H9 (cell line): ENCODE measurements around the gene MFSD11. TPM values are rescaled to one million over a fixed set of nuclear protein-coding genes. Genes with fewer than 3 reads are reported as not detected.
"Not testable (repeated sequence)": the region's sequence is repeated elsewhere in the genome, so short reads cannot be mapped to it uniquely, and the experiment has no call there.

ENCODE experiments used
- DNase-seq: peaks from one replicate; pipeline ENCODE4 v3.0.0-alpha.2; 2017
- H2AFZ ChIP-seq: one replicate; pipeline ENCODE4 v1.6.1; 2013; ENCODE audit warnings: mild to moderate bottlenecking, low read length, control low read depth, moderate library complexity
- H2AK5ac ChIP-seq: 2 replicates; pipeline ENCODE4 v1.6.1; 2013; ENCODE audit warnings: low read length, control low read depth, mixed read lengths; ENCODE audit not compliant: insufficient read length
- H2BK120ac ChIP-seq: one replicate; pipeline ENCODE4 v1.6.1; 2013; ENCODE audit warnings: low read depth, mild to moderate bottlenecking, low read length, control low read depth, inconsistent platforms; ENCODE audit not compliant: poor library complexity, severe bottlenecking
- H2BK12ac ChIP-seq: 2 replicates; pipeline ENCODE4 v1.6.1; 2013; ENCODE audit warnings: low read length, control low read depth, mixed read lengths, low read depth; ENCODE audit not compliant: insufficient read length
- H2BK15ac ChIP-seq: 2 replicates; pipeline ENCODE4 v1.6.1; 2013; ENCODE audit warnings: low read depth, low read length, control low read depth
- H2BK20ac ChIP-seq: one replicate; pipeline ENCODE4 v1.6.1; 2013; ENCODE audit warnings: low read depth, mild to moderate bottlenecking, low read length, control low read depth, inconsistent platforms; ENCODE audit not compliant: poor library complexity, severe bottlenecking
- H2BK5ac ChIP-seq: 2 replicates; pipeline ENCODE4 v1.6.1; 2013; ENCODE audit warnings: low read length, control low read depth, mixed read lengths; ENCODE audit not compliant: insufficient read length
- H3K14ac ChIP-seq: 2 replicates; pipeline ENCODE4 v1.6.1; 2013; ENCODE audit warnings: low read length, control low read depth; ENCODE audit not compliant: insufficient read depth
- H3K18ac ChIP-seq: 2 replicates; pipeline ENCODE4 v1.6.1; 2013; ENCODE audit warnings: low read depth, mild to moderate bottlenecking, mixed read lengths, low read length, control low read depth; ENCODE audit not compliant: insufficient read length
- H3K23ac ChIP-seq: 2 replicates; pipeline ENCODE4 v1.6.1; 2013; ENCODE audit warnings: low read length, control low read depth, mixed read lengths, low read depth; ENCODE audit not compliant: insufficient read length
- H3K23me2 ChIP-seq: 2 replicates; pipeline ENCODE4 v1.6.1; 2013; ENCODE audit warnings: low read depth, mild to moderate bottlenecking, mixed read lengths, low read length, control low read depth; ENCODE audit not compliant: insufficient read length, poor library complexity, severe bottlenecking
- H3K27ac ChIP-seq: 2 replicates; pipeline ENCODE4 v1.5.1; 2013; ENCODE audit warnings: low read length, control low read depth, mixed read lengths, low read depth; ENCODE audit not compliant: insufficient read length
- H3K27me3 ChIP-seq: 2 replicates; pipeline ENCODE4 v1.6.1; 2013; ENCODE audit warnings: low read length, control low read depth, inconsistent platforms; ENCODE audit not compliant: insufficient read depth
- H3K4ac ChIP-seq: 2 replicates; pipeline ENCODE4 v1.6.1; 2013; ENCODE audit warnings: low read depth, mild to moderate bottlenecking, control low read depth, inconsistent platforms, low read length, moderate library complexity
- H3K4me1 ChIP-seq: 2 replicates; pipeline ENCODE4 v1.6.1; 2013; ENCODE audit warnings: low read length, control low read depth, inconsistent platforms; ENCODE audit not compliant: insufficient read depth
- H3K4me2 ChIP-seq: 2 replicates; pipeline ENCODE4 v1.6.1; 2013; ENCODE audit warnings: low read length, control low read depth, mixed read lengths; ENCODE audit not compliant: insufficient read length, insufficient read depth
- H3K56ac ChIP-seq: 2 replicates; pipeline ENCODE4 v1.6.1; 2013; ENCODE audit warnings: low read depth, mild to moderate bottlenecking, mixed read lengths, low read length, control low read depth; ENCODE audit not compliant: insufficient read length
- H3K79me1 ChIP-seq: 2 replicates; pipeline ENCODE4 v1.6.1; 2013; ENCODE audit warnings: low read depth, mild to moderate bottlenecking, moderate library complexity, low read length, control low read depth, inconsistent platforms; ENCODE audit not compliant: insufficient read depth, poor library complexity, severe bottlenecking
- H3K79me2 ChIP-seq: 2 replicates; pipeline ENCODE4 v1.6.1; 2013; ENCODE audit warnings: low read length, control low read depth, inconsistent platforms; ENCODE audit not compliant: insufficient read depth
- H3K9ac ChIP-seq: 2 replicates; pipeline ENCODE4 v1.6.1; 2013; ENCODE audit warnings: low read length, control low read depth, mixed read lengths; ENCODE audit not compliant: insufficient read length; ENCODE audit errors: extremely low read depth
- H3K9me3 ChIP-seq: one replicate; pipeline ENCODE4 v1.6.1; 2013; ENCODE audit warnings: low read depth, low read length, inconsistent platforms; ENCODE audit not compliant: control insufficient read depth
- H3T11ph ChIP-seq: one replicate; pipeline ENCODE4 v1.6.1; 2013; ENCODE audit warnings: mild to moderate bottlenecking, low read length, control low read depth, inconsistent platforms
- H4K20me1 ChIP-seq: one replicate; pipeline ENCODE4 v1.6.1; 2013; ENCODE audit not compliant: control insufficient read depth, insufficient read length, insufficient read depth
- H4K5ac ChIP-seq: 2 replicates; pipeline ENCODE4 v1.6.1; 2013; ENCODE audit warnings: low read depth, mild to moderate bottlenecking, mixed read lengths, low read length, control low read depth; ENCODE audit not compliant: insufficient read length
- H4K8ac ChIP-seq: replicated peaks from 2 replicates; pipeline ENCODE4 v1.6.1; 2013; ENCODE audit warnings: low read length, control low read depth, mixed read lengths, low read depth; ENCODE audit not compliant: insufficient read length
- H4K91ac ChIP-seq: 2 replicates; pipeline ENCODE4 v1.6.1; 2013; ENCODE audit warnings: low read depth, mild to moderate bottlenecking, moderate library complexity, mixed read lengths, low read length, control low read depth; ENCODE audit not compliant: insufficient read length
- H3K27ac Mint-ChIP-seq, 3 experiments: 2 replicates in 2 of 3; 3 replicates in 1 of 3; pipeline ENCODE4 v1.8.0; 2020 to 2021; ENCODE audit warnings: mixed read lengths in 3 of 3, mild to moderate bottlenecking in 1 of 3, moderate library complexity in 1 of 3
- H3K27me3 Mint-ChIP-seq: 2 replicates; pipeline ENCODE4 v1.8.0; 2021; ENCODE audit warnings: low read depth, mild to moderate bottlenecking, moderate library complexity, mixed read lengths
- H3K36me3 Mint-ChIP-seq, 3 experiments: 2 replicates in 2 of 3; 3 replicates in 1 of 3; pipeline ENCODE4 v1.8.0; 2020 to 2021; ENCODE audit warnings: low read depth in 3 of 3, mixed read lengths in 3 of 3; ENCODE audit not compliant: insufficient read depth in 1 of 3
- H3K4me1 Mint-ChIP-seq, 2 experiments: 2 replicates each; pipeline ENCODE4 v1.8.0; 2020; ENCODE audit warnings: mixed read lengths in 2 of 2
- H3K4me3 Mint-ChIP-seq, 2 experiments: 2 replicates in 1 of 2; 3 replicates in 1 of 2; pipeline ENCODE4 v1.8.0; 2020 to 2021; ENCODE audit warnings: mild to moderate bottlenecking in 2 of 2, mixed read lengths in 2 of 2, moderate library complexity in 1 of 2
- H3K9me3 Mint-ChIP-seq, 2 experiments: 2 replicates in 1 of 2; 3 replicates in 1 of 2; pipeline ENCODE4 v1.8.0; 2020; ENCODE audit warnings: mild to moderate bottlenecking in 2 of 2, mixed read lengths in 2 of 2, moderate library complexity in 1 of 2
- WGBS: extraction: QIAGEN DNeasy Blood & Tissue Kit; methylation state at CpG from one replicate; pipeline ENCODE4 v1.1.7; 2013; ENCODE audit warnings: missing lambda C conversion rate, low lambda C conversion rate, mixed read lengths; ENCODE audit not compliant: insufficient read length; ENCODE audit errors: extremely low coverage; 5-methylcytosine and 5-hydroxymethylcytosine counted together
- total RNA-seq: library from RNA; stranded (reverse); gene quantifications from 2 replicates; pipeline ENCODE4 v1.2.1, GENCODE V29; 2021
- TF ChIP-seq, protein P1 (sequence below): fragments of 200-600 bp; sonication (generic); conservative IDR thresholded peaks from 3 replicates; pipeline ENCODE4 v1.8.0; 2021; ENCODE audit warnings: antibody characterized with exemption, mild to moderate bottlenecking

Gene MFSD11
- total RNA-seq, 1 experiment from 2014 or later: 19.9 TPM

DNA sequence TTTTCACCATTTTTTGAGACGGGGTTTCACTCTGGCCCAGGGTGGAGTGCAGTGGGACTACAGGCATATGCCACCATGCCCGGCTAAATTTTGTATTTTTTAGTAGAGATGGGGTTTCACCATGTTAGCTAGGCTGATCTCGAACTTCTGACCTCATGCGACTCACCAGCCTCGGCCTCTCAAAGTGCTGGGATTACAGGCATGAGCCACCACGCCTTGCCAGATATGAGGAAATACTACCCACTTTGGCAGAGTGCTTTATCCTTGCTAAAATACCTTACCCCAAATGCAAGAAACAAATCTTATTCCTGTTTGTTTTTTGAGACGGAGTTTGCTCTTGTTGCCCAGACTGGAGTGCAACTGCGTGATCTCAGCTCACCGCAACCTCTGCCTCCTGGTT lies 67.4 kb downstream of the MFSD11 start:
- Histone ChIP-seq H3K9me3 (no peaks in the 10 kb centered on the region), H2BK15ac (no peak overlapping the region), H3T11ph (no peak overlapping the region), H3K23me2 (no peaks in the 10 kb centered on the region), H3K27ac (no peak overlapping the region), H3K14ac (no peak overlapping the region), H3K18ac (no peak overlapping the region), H2AFZ (no peak overlapping the region), H2AK5ac (no peak overlapping the region), H2BK12ac (no peak overlapping the region), H3K56ac (no peak overlapping the region), H4K8ac (no peak overlapping the region), H3K27me3 (no peaks in the 10 kb centered on the region), H3K23ac (no peak overlapping the region), H2BK5ac (no peak overlapping the region), H3K79me2 (no peaks in the 10 kb centered on the region), H4K20me1 (no peaks in the 10 kb centered on the region), H3K4me2 (no peak overlapping the region), H3K4ac (no peak overlapping the region), H3K9ac (no peak overlapping the region), H4K5ac (no peak overlapping the region), H3K4me1 (peaks cover 3% of the 10 kb centered on the region; the same call in 1 of the 2 replicates), H2BK120ac (no peak overlapping the region), H3K79me1 (no peaks in the 10 kb centered on the region), H2BK20ac (no peak overlapping the region), H4K91ac (no peak overlapping the region)
- TF ChIP-seq, protein P1, sequence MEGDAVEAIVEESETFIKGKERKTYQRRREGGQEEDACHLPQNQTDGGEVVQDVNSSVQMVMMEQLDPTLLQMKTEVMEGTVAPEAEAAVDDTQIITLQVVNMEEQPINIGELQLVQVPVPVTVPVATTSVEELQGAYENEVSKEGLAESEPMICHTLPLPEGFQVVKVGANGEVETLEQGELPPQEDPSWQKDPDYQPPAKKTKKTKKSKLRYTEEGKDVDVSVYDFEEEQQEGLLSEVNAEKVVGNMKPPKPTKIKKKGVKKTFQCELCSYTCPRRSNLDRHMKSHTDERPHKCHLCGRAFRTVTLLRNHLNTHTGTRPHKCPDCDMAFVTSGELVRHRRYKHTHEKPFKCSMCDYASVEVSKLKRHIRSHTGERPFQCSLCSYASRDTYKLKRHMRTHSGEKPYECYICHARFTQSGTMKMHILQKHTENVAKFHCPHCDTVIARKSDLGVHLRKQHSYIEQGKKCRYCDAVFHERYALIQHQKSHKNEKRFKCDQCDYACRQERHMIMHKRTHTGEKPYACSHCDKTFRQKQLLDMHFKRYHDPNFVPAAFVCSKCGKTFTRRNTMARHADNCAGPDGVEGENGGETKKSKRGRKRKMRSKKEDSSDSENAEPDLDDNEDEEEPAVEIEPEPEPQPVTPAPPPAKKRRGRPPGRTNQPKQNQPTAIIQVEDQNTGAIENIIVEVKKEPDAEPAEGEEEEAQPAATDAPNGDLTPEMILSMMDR: no peak
- no peak overlapping the region; a peak in 1 of 7 replicates for H3K27ac Mint-ChIP-seq
- peaks cover 0 to 4% (median 0%) of the 10 kb centered on the region in 3 experiments; a peak in 2 of 7 replicates for H3K36me3 Mint-ChIP-seq
- no peak for DNase-seq
- no CpG with 5 or more reads among the region's 9 CpGs for WGBS
- H3K4me3 Mint-ChIP-seq: no peak overlapping the region
- H3K9me3 Mint-ChIP-seq: peaks cover 0 to 4% of the 10 kb centered on the region in 2 experiments; a peak in 1 of 5 replicates
- H3K4me1 Mint-ChIP-seq: peaks cover 5 to 6% of the 10 kb centered on the region in 2 experiments
- H3K27me3 Mint-ChIP-seq: no peaks in the 10 kb centered on the region

DNA sequence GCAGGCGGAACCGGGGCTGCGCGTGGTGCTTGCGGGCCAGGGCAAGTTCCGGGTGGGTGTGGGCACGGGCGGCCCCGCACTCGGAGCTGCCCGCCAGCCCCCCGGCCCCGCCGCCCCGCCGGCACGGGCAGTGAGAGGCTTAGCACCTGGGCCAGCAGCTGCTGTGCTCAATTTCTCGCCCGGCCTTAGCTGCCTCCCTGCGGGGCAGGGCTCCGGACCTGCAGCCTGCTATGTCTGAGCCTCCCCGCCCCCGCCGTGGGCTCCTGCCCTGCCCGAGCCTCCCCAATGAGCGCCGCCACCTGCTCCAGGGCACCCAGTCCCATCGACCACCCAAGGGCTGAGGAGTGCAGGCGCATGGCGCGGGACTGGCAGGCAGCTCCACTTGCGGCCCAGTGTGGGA lies 68.2 kb downstream of the MFSD11 start:
- not testable (repeated sequence) for H3K56ac ChIP-seq, H3K9ac ChIP-seq, DNase-seq, H4K20me1 ChIP-seq, H3K27ac ChIP-seq, H2AFZ ChIP-seq, H3K4me1 ChIP-seq, H2BK15ac ChIP-seq, H3K23me2 ChIP-seq, H3K9me3 ChIP-seq, H3T11ph ChIP-seq, H2BK20ac ChIP-seq, H3K4me1 Mint-ChIP-seq, H3K79me2 ChIP-seq, H3K14ac ChIP-seq, H2BK120ac ChIP-seq, H2BK5ac ChIP-seq, H3K79me1 ChIP-seq, H4K8ac ChIP-seq, H3K4me2 ChIP-seq, H2BK12ac ChIP-seq, H3K27me3 ChIP-seq, H2AK5ac ChIP-seq, H4K5ac ChIP-seq, H3K23ac ChIP-seq, H3K27me3 Mint-ChIP-seq, H3K4ac ChIP-seq, H3K27ac Mint-ChIP-seq, H4K91ac ChIP-seq, H3K36me3 Mint-ChIP-seq, H3K9me3 Mint-ChIP-seq, H3K4me3 Mint-ChIP-seq, H3K18ac ChIP-seq
- WGBS: no CpG with 5 or more reads among the region's 32 CpGs
